Adrenal gland (tissue), 12 donors: ENCODE results near the gene CRTC3. TPM values are rescaled to one million over a fixed set of nuclear protein-coding genes. Genes with fewer than 3 reads are reported as not detected.

Source experiments
- DNase-seq, 7 donors: peaks; one replicate each; pipeline ENCODE4 v3.0.0-alpha.2; 2019 to 2020
- H3K27ac ChIP-seq, 5 donors: fragments of 200-600 bp; sonication (generic) in 4 of 5; 1 replicate in 3 of 5; 2 replicates in 2 of 5; pipeline versions ENCODE4 v1.5.1 to v1.8.0; 2016 to 2020; ENCODE audit warnings: mild to moderate bottlenecking in 1 of 5
- H3K27me3 ChIP-seq: fragments of 200-600 bp; 2 replicates; pipeline ENCODE4 v1.8.0; 2021
- H3K36me3 ChIP-seq, 2 donors: fragments of 200-600 bp; replicated peaks in 1 of 2; 1 replicate in 1 of 2; 2 replicates in 1 of 2; pipeline versions ENCODE4 v1.5.1 to v1.8.0; 2018 to 2022
- H3K4me1 ChIP-seq, 2 donors: fragments of 200-600 bp; replicated peaks in 1 of 2; 1 replicate in 1 of 2; 2 replicates in 1 of 2; pipeline versions ENCODE4 v1.5.1 to v1.8.0; 2018 to 2021
- H3K4me3 ChIP-seq, 4 donors: fragments of 200-600 bp; sonication (generic) in 3 of 4; one replicate each; pipeline ENCODE4 v1.5.1; 2016 to 2018
- H3K9me3 ChIP-seq, 3 donors: fragments of 200-600 bp; sonication (generic) in 1 of 3; replicated peaks in 1 of 3; 1 replicate in 2 of 3; 2 replicates in 1 of 3; pipeline versions ENCODE4 v1.5.1 to v1.8.0; 2016 to 2021
- POLR2A ChIP-seq, 2 donors: fragments of 450-650 bp; IDR thresholded peaks; one replicate each; pipeline ENCODE4 v1.6.1; 2017; ENCODE audit warnings: antibody characterized with exemption in 2 of 2, mild to moderate bottlenecking in 2 of 2, moderate library complexity in 1 of 2
- WGBS, 4 donors: extraction: QIAGEN DNeasy Blood & Tissue Kit in 2 of 4; methylation state at CpG; one replicate each; pipeline versions ENCODE4 v1.1.5 to v1.1.7; 2013 to 2017; 5-methylcytosine and 5-hydroxymethylcytosine counted together
- intact Hi-C, 2 donors: fragments of 100-400 bp; cut with DNase I; formaldehyde crosslinking; loops; one replicate each; pipeline versions ENCODE4 v1.14.1 to v1.15.0; 2022 to 2023
- polyA plus RNA-seq, 3 donors: library from polyadenylated mRNA; stranded (reverse); fragments of 200-250 nt in 2 of 3; fragments of 350-450 nt in 1 of 3; fragmentation: Illumina TruSeq in 1 of 3; extraction: RNeasy Lipid Tissue Mini Kit (QIAGEN cat#74804) in 1 of 3; gene quantifications; one replicate each; pipeline ENCODE4 v1.2.3, GENCODE V29; 2013 to 2014
- total RNA-seq, 9 donors: library from RNA; depleted of rRNA in 4 of 9; stranded (reverse); fragments of >200 nt in 4 of 9; fragments of 120-200 nt in 1 of 9; fragmentation: NEBNext Ultra II Directional in 1 of 9; extraction: Animal tissue kit (Norgen Biotek cat#: 25700) in 1 of 9; gene quantifications; one replicate each; pipeline versions ENCODE4 v1.1.0 to v1.2.4, GENCODE V29; 2013 to 2023
- TF ChIP-seq, protein P1 (sequence below), 6 experiments: fragments of 450-650 bp in 4 of 6; fragments of 200-600 bp in 2 of 6; sonication (generic) in 1 of 6; IDR thresholded peaks; 1 replicate in 5 of 6; 2 replicates in 1 of 6; pipeline versions ENCODE4 v1.5.1 to v1.8.0; 2016 to 2021; ENCODE audit warnings: antibody characterized with exemption in 6 of 6, mild to moderate bottlenecking in 2 of 6, moderate library complexity in 1 of 6
- donor health status: healthy with polysubstance abuse.
- donor health status: Bipolar disorder and iron deficiency.
- donor health status: DM: yes; HTN: yes; CAD: no.
- donor health status: DM: no; HTN: no; CAD: no.
- donor health status: DM: no; HTN: no; CAD: no.
- donor health status: DM: yes; HTN: yes; CAD: no.

Gene CRTC3
- total and polyA plus RNA-seq, 12 donors = 11.5 to 46.7 (median 31.8) TPM

DNA sequence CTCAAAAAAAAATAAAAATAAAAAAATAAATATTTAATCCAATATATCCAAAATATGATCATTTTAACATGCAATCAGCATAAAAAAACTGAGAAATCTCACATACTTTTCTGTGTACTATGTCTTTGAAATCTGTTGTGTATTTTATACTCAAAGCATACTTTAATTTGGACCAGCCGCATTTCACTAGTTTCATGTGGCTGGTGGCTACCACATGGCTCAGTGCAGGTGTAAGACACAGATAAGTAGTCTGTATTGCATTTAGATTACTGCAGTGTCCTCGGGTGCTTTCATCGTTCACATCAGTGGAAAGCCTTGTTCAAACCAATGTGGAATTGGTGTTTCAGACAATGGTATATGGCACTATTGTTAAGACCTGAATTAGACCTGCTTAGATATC, 11.0 kb downstream of the CRTC3 start:
- no peak for DNase-seq
- no peak overlapping the region for H3K27ac ChIP-seq
- no peak for TF ChIP-seq POLR2A (IDR thresholded peaks at IDR 0.05)
- TF ChIP-seq, protein P1, sequence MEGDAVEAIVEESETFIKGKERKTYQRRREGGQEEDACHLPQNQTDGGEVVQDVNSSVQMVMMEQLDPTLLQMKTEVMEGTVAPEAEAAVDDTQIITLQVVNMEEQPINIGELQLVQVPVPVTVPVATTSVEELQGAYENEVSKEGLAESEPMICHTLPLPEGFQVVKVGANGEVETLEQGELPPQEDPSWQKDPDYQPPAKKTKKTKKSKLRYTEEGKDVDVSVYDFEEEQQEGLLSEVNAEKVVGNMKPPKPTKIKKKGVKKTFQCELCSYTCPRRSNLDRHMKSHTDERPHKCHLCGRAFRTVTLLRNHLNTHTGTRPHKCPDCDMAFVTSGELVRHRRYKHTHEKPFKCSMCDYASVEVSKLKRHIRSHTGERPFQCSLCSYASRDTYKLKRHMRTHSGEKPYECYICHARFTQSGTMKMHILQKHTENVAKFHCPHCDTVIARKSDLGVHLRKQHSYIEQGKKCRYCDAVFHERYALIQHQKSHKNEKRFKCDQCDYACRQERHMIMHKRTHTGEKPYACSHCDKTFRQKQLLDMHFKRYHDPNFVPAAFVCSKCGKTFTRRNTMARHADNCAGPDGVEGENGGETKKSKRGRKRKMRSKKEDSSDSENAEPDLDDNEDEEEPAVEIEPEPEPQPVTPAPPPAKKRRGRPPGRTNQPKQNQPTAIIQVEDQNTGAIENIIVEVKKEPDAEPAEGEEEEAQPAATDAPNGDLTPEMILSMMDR (IDR thresholded peaks at IDR 0.05) = no peak
- H3K4me1 ChIP-seq = peaks cover 7 to 19% of the 10 kb centered on the region in 2 donors
- H3K27me3 ChIP-seq = no peaks in the 10 kb centered on the region
- 76 to 85% (median 81%) methylated on average over 3 of the region's 3 CpGs for WGBS, 4 donors
- H3K9me3 ChIP-seq = no peaks in the 10 kb centered on the region
- H3K36me3 ChIP-seq = no peaks in the 10 kb centered on the region
- intact Hi-C loops = no loop called here
- no peak overlapping the region for H3K4me3 ChIP-seq

DNA sequence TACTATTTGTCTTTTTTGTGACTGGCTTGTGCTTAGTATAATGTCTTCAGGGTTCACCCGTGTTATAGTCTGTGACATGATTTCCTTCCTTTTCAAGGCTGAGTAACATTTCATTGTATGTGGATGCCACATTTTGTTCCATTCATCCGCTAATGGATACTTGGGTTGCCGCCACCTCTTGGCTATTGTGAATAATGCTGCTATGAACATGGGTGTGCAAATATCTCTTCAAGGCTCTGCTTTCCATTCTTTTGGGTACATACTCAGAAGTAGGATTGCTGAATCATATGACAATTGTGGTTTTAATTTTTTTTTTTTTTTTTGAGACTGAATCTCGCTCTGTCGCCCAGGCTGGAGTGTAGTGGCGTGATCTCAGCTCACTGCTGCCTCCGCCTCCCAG, 15.4 kb downstream of the CRTC3 start:
- no peak for TF ChIP-seq POLR2A (IDR thresholded peaks at IDR 0.05)
- TF ChIP-seq, protein P1 (IDR thresholded peaks at IDR 0.05) = no peak
- Histone ChIP-seq H3K27ac (no peak overlapping the region), H3K36me3 (no peaks in the 10 kb centered on the region), H3K27me3 (no peaks in the 10 kb centered on the region), H3K4me3 (no peak overlapping the region), H3K9me3 (no peaks in the 10 kb centered on the region), H3K4me1 (peaks cover 0 to 13% of the 10 kb centered on the region in 2 donors)
- DNase-seq = no peak
- intact Hi-C loops = no loop called here
- 89 to 94% (median 92%) methylated on average over 7 of the region's 7 CpGs for WGBS, 4 donors

DNA sequence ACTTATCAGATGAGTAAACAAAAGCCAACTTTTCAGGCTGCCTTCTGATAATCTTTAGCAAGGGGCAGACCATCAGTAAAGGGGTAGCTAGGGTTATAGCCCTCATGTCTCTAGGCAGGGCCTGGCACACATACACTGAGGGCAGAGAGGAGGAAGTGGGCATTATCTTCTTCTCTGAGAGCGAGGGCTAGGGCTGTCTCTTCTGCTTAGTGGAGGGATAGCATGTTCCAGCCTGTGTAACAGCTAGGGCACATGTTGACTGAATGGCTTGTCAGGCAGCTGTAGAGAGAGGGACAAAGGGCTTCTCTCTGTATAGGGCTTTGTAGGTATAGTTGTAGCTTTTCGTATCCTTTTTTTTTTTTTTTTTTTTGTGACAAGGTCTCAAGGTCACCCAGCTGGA, 17.8 kb downstream of the CRTC3 start:
- no peak for DNase-seq
- H3K27me3 ChIP-seq = no peaks in the 10 kb centered on the region
- intact Hi-C loops = no loop called here
- H3K9me3 ChIP-seq = no peaks in the 10 kb centered on the region
- H3K36me3 ChIP-seq = no peaks in the 10 kb centered on the region
- no peak overlapping the region for H3K4me3 ChIP-seq
- whole genome bisulfite sequencing, 4 donors = 49 to 62% (median 55%) methylated on average over 2 of the region's 2 CpGs
- H3K4me1 ChIP-seq = peaks cover 3 to 34% of the 10 kb centered on the region in 2 donors
- no peak for TF ChIP-seq POLR2A (IDR thresholded peaks at IDR 0.05)
- TF ChIP-seq, protein P1 (IDR thresholded peaks at IDR 0.05) = no peak
- peak overlapping the region in 1 of 5 donors; percentile 44 for H3K27ac ChIP-seq

DNA sequence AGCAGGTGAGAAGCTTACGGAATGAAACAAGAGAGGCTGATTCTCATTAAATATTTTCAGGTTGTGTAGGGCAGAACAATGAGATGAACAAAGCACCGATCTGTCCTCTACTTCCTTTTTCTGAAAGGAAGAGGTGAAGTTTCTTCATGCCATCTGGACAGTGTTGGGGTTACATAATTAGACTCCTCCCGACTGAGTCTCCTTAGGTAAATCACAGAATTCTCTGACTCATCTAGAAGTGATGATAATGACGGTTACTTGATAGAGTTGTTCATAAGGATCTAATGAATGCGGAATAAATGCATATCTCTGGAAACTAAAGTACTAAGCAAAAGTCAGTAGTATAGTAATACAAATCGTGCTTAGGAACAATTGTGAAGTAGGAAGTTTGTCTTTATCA, 21.2 kb downstream of the CRTC3 start:
- H3K27ac ChIP-seq = peak overlapping the region in 1 of 5 donors; percentile 15

More for the DNA sequence above, 21.2 kb downstream of the CRTC3 start:
- intact Hi-C loops = no loop called here
- H3K27me3 ChIP-seq = no peaks in the 10 kb centered on the region
- no peaks in the 10 kb centered on the region for H3K9me3 ChIP-seq
- H3K4me1 ChIP-seq = peaks cover 17 to 58% of the 10 kb centered on the region in 2 donors
- H3K36me3 ChIP-seq = no peaks in the 10 kb centered on the region
- 68 to 78% (median 74%) methylated on average over 6 of the region's 6 CpGs for WGBS, 4 donors
- DNase-seq = no peak
- TF ChIP-seq POLR2A (IDR thresholded peaks at IDR 0.05) = no peak
- TF ChIP-seq, protein P1 (IDR thresholded peaks at IDR 0.05) = no peak
- no peak overlapping the region for H3K4me3 ChIP-seq
